ENCODE data around the gene SLC15A4. TPM values are rescaled to one million over a fixed set of nuclear protein-coding genes. Genes with fewer than 3 reads are reported as not detected.

SLC15A4 gene
- total RNA-seq, 4 donors from 2014 or later: 32.6 to 44.2 (median 39.7) TPM

DNA sequence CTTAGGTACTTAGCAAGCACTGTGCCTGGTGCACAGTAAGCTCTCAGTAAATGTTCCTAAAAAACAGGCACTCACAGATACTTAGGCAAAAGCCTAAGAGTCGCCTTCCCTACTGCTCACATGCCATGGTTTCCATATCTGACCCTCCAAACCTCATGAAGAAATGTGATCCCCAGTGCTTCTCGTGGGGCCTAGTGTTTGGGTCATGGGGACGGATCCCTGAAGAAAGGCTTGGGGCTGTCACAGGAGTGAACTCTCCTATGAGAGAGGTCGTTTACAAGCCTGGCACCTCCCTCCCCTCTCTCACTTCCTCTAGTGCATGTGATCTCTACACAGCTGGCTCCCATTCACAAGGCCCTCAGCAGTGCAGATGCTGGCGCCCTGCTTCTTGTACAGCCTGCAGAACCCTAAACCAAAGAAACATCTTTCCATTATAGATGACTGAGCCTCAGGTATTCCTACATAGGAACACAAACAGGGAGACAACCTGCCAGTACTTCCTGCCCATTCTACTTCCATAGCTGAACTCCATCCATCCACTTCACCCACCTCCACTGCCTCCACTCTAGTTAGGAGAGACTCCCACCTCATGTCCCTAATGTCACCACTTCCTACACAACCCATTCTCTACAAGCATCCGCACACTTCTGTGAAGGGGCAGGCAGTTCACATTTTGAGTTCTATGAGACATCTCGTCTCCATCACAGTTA, 2.9 kb downstream of the SLC15A4 start:
- TF ChIP-seq, protein P1, sequence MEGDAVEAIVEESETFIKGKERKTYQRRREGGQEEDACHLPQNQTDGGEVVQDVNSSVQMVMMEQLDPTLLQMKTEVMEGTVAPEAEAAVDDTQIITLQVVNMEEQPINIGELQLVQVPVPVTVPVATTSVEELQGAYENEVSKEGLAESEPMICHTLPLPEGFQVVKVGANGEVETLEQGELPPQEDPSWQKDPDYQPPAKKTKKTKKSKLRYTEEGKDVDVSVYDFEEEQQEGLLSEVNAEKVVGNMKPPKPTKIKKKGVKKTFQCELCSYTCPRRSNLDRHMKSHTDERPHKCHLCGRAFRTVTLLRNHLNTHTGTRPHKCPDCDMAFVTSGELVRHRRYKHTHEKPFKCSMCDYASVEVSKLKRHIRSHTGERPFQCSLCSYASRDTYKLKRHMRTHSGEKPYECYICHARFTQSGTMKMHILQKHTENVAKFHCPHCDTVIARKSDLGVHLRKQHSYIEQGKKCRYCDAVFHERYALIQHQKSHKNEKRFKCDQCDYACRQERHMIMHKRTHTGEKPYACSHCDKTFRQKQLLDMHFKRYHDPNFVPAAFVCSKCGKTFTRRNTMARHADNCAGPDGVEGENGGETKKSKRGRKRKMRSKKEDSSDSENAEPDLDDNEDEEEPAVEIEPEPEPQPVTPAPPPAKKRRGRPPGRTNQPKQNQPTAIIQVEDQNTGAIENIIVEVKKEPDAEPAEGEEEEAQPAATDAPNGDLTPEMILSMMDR (IDR thresholded peaks at IDR 0.05; ENCODE audit: low read depth): no peak

DNA sequence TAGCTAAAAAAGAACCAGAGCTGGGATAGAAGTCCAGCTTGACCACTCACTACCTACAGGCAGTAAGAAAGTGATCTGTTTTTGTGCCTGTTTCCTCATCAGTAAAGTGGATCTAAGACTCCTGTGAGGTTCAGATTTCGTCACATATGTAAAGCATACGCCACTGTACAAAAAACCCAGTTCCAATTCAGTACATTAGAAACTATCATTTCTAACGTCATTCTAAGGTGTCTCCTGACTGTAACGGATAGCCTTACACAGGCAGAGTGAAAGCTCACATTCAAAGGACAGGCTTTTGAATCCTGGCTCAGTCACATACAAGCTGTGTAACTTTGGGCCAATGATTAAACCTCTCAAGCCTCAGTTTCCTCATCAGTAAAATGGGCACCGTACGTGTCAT, 3.5 kb downstream of the SLC15A4 start:
- TF ChIP-seq, protein P1 (IDR thresholded peaks at IDR 0.05; ENCODE audit: low read depth): no peak

DNA sequence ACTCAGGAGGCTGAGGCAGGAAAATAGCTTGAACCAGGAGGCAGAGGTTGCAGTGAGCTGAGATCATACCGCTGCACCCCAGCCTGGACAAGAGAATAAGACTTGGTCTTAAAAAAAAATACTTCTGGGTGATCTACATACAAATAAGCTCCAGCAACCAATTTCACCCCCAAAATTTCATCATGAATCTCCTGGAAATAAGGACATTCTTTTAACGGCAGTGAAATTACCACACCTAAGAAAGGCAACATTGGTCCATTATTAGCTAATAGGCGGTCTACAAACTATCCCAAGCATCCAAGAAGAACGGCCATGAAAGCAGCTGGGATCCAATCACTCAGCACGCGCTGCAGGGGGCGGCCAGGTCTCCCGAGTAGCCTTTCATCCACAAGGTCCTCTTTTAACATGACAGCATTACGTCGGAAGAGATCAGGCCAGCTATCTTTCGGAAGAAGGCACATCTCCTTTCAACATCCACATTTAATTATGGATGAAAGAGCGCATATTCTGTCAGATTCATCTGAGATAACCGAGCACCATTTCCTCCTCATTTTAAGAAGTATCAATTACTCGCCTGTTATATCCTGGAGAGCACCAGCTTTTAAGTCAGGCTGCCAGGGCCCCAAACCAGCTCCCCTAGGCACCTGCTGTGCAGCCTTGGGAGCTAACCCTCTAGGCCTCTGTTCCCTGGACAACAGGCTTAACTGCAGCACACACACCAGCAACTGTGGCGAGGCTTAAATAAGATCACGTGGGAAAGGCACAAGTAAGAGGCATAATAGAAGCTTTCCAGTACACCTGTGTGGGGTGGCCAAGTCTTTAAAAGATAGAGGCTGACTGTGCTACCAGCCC, 4.2 kb downstream of the SLC15A4 start:
- TF ChIP-seq, protein P1 (IDR thresholded peaks at IDR 0.05; ENCODE audit: low read depth): no peak

DNA sequence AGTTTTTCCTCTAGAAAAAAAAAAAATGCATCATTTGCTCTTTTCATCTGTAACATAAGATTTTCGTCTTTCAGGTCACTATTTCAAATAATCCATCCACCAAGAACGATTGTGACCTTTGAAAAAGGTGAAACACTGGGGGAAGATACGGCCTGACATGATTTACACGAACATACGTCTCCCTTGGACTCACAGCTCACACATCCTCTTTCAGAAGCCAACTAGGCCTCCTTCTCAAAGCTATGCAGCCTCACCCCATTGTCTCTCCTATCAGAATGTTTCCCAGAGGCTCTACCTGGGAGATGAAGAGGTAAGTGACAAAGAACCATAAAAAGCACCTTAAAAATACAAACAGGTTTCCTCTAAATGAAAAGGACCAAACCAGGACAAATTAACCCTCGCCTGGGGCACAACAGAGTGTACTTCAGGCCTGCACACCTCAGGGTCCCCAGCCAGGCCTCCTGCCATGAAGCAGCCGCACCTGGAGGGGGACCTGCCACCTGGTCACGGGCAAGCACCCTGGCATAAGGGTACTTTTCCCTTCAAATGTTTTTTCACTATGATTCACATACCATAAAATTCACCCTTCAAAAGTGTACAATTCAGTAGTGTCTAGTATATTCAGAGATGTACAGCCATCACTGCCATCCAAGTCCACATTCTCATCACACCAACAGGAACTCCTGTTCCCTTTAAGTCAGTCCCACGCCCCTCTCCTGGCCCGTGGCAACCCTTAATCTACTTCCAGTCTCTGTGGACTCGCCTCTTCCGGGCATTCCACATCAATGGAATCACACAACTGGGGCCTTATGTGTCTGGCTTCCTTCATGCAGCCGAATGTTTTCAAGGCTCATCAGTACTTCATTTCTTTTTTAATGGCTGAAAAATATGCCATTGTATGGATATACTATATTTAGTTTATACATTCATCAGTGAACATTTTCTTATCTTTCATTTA, 5.4 kb downstream of the SLC15A4 start:
- TF ChIP-seq, protein P1 (IDR thresholded peaks at IDR 0.05; ENCODE audit: low read depth): no peak

DNA sequence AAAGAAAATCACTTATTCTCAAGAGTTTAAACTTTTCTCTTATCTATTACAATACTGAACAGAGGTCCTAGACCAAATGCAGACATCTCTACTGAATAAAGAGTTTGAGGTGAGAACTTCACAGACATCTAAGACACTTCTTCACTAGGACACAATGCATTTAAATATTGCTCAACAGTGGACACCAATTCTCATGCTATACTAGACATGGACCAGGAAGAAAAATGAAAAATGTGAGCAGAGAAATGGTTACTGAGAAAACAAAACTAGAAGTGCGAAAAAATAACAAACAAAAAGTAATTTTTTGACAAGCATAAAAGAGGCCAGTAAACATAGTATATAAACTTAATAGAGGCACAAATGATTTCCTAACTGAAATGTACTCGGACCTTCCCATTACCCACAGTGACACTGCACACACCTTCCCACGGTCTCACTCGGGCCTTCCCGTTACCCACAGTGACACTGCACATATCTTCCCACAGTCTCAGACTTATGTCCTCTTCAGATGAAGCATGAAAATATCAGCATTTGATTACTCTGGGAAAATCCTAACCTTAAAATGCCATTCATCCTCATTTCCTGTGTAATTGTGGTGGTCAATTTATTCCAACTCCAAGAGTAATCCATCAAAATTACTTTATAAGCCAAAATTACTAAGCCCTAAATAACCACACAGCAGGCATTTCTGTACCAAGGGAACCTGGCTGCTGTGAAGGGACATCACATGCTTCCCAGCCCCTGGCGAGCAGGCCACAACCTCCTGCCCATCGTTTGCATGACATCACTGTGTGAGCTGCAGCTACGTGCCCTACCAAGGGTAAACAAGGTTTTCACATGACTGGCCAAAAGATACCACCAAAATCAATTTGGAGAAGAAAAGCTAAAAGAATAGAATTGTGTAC, 6.4 kb downstream of the SLC15A4 start:
- TF ChIP-seq, protein P1 (IDR thresholded peaks at IDR 0.05; ENCODE audit: low read depth): no peak

DNA sequence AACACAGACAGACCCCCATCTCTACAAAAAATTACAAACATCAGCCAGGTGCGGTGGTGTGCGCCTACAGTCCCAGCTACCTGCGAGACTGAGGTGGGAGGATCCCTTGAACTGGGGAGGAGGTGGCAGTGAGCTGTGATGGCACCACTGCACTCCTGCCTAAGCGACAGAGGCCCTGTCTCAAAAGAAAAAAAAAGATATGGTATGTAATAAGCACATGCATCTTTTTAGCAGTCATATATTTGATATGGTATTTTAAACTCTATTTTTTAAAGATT, 7.2 kb downstream of the SLC15A4 start:
- TF ChIP-seq, protein P1 (IDR thresholded peaks at IDR 0.05; ENCODE audit: low read depth): no peak
